Thyroid gland (tissue), 4 donors: ENCODE results near the gene TMEM127. TPM values are rescaled to one million over a fixed set of nuclear protein-coding genes. Genes with fewer than 3 reads are reported as not detected.
"Not testable (repeated sequence)": the region's sequence is repeated elsewhere in the genome, so short reads cannot be mapped to it uniquely, and the experiment has no call there.

Experiments used
- DNase-seq, 2 donors: peaks; one replicate each; pipeline ENCODE4 v3.0.0-alpha.2; 2019
- H3K27ac ChIP-seq, 3 donors: fragments of 200-600 bp; sonication (generic); 1 replicate in 2 of 3; 2 replicates in 1 of 3; pipeline ENCODE4 v1.5.1; 2016 to 2019; ENCODE audit warnings: mild to moderate bottlenecking in 1 of 3, moderate library complexity in 1 of 3
- H3K27me3 ChIP-seq: fragments of 200-600 bp; sonication (generic); one replicate; pipeline ENCODE4 v1.5.1; 2019
- H3K36me3 ChIP-seq, 2 donors: fragments of 200-600 bp; sonication (generic); one replicate each; pipeline ENCODE4 v1.5.1; 2016 to 2019
- H3K4me1 ChIP-seq, 2 donors: fragments of 200-600 bp; sonication (generic); one replicate each; pipeline ENCODE4 v1.5.1; 2017 to 2019
- H3K4me3 ChIP-seq, 3 donors: fragments of 200-600 bp; sonication (generic); replicated peaks in 1 of 3; 1 replicate in 2 of 3; 2 replicates in 1 of 3; pipeline ENCODE4 v1.5.1; 2016; ENCODE audit warnings: mild to moderate bottlenecking in 1 of 3
- H3K9me3 ChIP-seq: fragments of 200-600 bp; sonication (generic); one replicate; pipeline ENCODE4 v1.5.1; 2017
- POLR2A ChIP-seq, 2 donors: fragments of 450-650 bp; IDR thresholded peaks; one replicate each; pipeline ENCODE4 v1.6.1; 2017; ENCODE audit warnings: antibody characterized with exemption in 2 of 2, mild to moderate bottlenecking in 2 of 2, moderate library complexity in 1 of 2
- WGBS, 2 donors: methylation state at CpG; one replicate each; pipeline ENCODE4 v1.1.5; 2017; 5-methylcytosine and 5-hydroxymethylcytosine counted together
- intact Hi-C: fragments of 100-400 bp; cut with DNase I; formaldehyde crosslinking; loops from one replicate; pipeline ENCODE4 v1.15.1; 2023
- total RNA-seq, 4 donors: library from RNA; depleted of rRNA; stranded (reverse); fragments of >200 nt; gene quantifications; one replicate each; pipeline ENCODE4 v1.2.3, GENCODE V29; 2016
- TF ChIP-seq, protein P1 (sequence below), 6 experiments: fragments of 200-600 bp in 3 of 6; fragments of 450-650 bp in 3 of 6; sonication (generic) in 3 of 6; IDR thresholded peaks; one replicate each; pipeline ENCODE4 v1.5.1; 2016 to 2019; ENCODE audit warnings: antibody characterized with exemption in 6 of 6, mild to moderate bottlenecking in 2 of 6, inconsistent platforms in 1 of 6, moderate library complexity in 1 of 6

Gene TMEM127
- total RNA-seq, 4 donors from 2014 or later: 45.7 to 53.6 (median 48.7) TPM

DNA sequence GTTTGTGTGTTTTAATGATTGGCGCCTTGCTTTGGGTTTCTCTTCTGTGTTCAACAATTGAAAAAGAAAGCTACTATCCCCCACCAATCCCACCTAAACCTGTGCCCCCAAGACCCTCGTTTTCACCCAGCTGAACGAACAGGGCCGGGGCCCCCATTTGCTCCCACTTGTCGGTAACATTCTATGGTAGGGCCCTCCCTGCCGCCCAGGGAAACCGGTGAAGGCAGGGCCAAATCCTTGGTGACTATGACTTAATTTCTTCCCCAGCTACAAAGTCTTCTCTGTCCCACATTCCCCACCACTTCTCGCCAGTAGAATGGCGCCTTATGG lies 40.1 kb upstream of the TMEM127 start:
- no peaks in the 10 kb centered on the region for H3K9me3 ChIP-seq
- DNase-seq: no peak
- H3K4me1 ChIP-seq: peaks cover 7 to 14% of the 10 kb centered on the region in 2 donors
- peak overlapping the region; percentile 30 to 80 (median 55) for H3K4me3 ChIP-seq
- H3K36me3 ChIP-seq: peaks cover 24 to 25% of the 10 kb centered on the region in 2 donors
- no peaks in the 10 kb centered on the region for H3K27me3 ChIP-seq
- 20 to 31% methylated on average over 9 of the region's 9 CpGs for WGBS, 2 donors
- H3K27ac ChIP-seq: peak overlapping the region; percentile 37 to 68 (median 62)
- intact Hi-C loops: loop anchor here (2.0 kb wide), 1 partner anchor 39 kb away; the partner anchor contains the start of gene CIAO1
- TF ChIP-seq POLR2A (IDR thresholded peaks at IDR 0.05): no peak
- TF ChIP-seq, protein P1, sequence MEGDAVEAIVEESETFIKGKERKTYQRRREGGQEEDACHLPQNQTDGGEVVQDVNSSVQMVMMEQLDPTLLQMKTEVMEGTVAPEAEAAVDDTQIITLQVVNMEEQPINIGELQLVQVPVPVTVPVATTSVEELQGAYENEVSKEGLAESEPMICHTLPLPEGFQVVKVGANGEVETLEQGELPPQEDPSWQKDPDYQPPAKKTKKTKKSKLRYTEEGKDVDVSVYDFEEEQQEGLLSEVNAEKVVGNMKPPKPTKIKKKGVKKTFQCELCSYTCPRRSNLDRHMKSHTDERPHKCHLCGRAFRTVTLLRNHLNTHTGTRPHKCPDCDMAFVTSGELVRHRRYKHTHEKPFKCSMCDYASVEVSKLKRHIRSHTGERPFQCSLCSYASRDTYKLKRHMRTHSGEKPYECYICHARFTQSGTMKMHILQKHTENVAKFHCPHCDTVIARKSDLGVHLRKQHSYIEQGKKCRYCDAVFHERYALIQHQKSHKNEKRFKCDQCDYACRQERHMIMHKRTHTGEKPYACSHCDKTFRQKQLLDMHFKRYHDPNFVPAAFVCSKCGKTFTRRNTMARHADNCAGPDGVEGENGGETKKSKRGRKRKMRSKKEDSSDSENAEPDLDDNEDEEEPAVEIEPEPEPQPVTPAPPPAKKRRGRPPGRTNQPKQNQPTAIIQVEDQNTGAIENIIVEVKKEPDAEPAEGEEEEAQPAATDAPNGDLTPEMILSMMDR (IDR thresholded peaks at IDR 0.05): no peak

- peak in 1 of 2 donors; percentile 82 for TF ChIP-seq POLR2A (IDR thresholded peaks at IDR 0.05)
- TF ChIP-seq, protein P1 (IDR thresholded peaks at IDR 0.05): no peak
- peak within 1 kb of the TSS; percentile 37 to 68 (median 62) for H3K27ac ChIP-seq
- intact Hi-C loops: loop anchor here (2.0 kb wide), 1 partner anchor 39 kb away; the partner anchor contains the start of gene CIAO1
- peaks cover 27 to 30% of the 10 kb centered on the region in 2 donors for H3K36me3 ChIP-seq
- no peaks in the 10 kb centered on the region for H3K9me3 ChIP-seq
- H3K27me3 ChIP-seq: no peaks in the 10 kb centered on the region
- H3K4me3 ChIP-seq: peak within 1 kb of the TSS; percentile 30 to 80 (median 55)
- WGBS, 2 donors: 1% methylated on average over 34 to 36 of the region's 61 CpGs
- DNase-seq: peak; percentile 84 to 87
- peaks cover 7 to 14% of the 10 kb centered on the region in 2 donors for H3K4me1 ChIP-seq
Observed at GRCh38 chr2:96305091-96305978, 39.5 kb upstream of the TMEM127 start, which contains the start of gene SNRNP200. TSS of gene SNRNP200 (minus strand) at chr2:96305546. CDS start at chr2:96305437, 109 bp downstream.

- peaks cover 7 to 14% of the 10 kb centered on the region in 2 donors for H3K4me1 ChIP-seq
- H3K4me3 ChIP-seq: peak overlapping the region; percentile 30 to 80 (median 55)
- no peak overlapping the region for H3K27ac ChIP-seq
- intact Hi-C loops: loop anchor here (2.0 kb wide), 1 partner anchor 38 kb away; the partner anchor contains the start of gene CIAO1
- H3K36me3 ChIP-seq: peaks cover 34 to 37% of the 10 kb centered on the region in 2 donors
- H3K27me3 ChIP-seq: no peaks in the 10 kb centered on the region
- no peak for DNase-seq
- no peak for TF ChIP-seq POLR2A (IDR thresholded peaks at IDR 0.05)
- TF ChIP-seq, protein P1 (IDR thresholded peaks at IDR 0.05): no peak
- no peaks in the 10 kb centered on the region for H3K9me3 ChIP-seq
- 65 to 68% methylated on average over 11 of the region's 11 CpGs for WGBS, 2 donors
Observed at GRCh38 chr2:96304606-96305005, 38.8 kb upstream of the TMEM127 start.

- 69 to 89% methylated on average over 1 of the region's 1 CpG for WGBS, 2 donors
- H3K36me3 ChIP-seq: peaks cover 61 to 65% of the 10 kb centered on the region in 2 donors
- TF ChIP-seq, protein P1 (IDR thresholded peaks at IDR 0.05): no peak
- no peak for TF ChIP-seq POLR2A (IDR thresholded peaks at IDR 0.05)
- H3K27ac ChIP-seq: no peak overlapping the region
- H3K27me3 ChIP-seq: no peaks in the 10 kb centered on the region
- H3K9me3 ChIP-seq: no peaks in the 10 kb centered on the region
- H3K4me1 ChIP-seq: peaks cover 7 to 14% of the 10 kb centered on the region in 2 donors
- no peak overlapping the region for H3K4me3 ChIP-seq
- no peak for DNase-seq
- intact Hi-C loops: no loop called here
Observed at GRCh38 chr2:96301865-96302264, 36.1 kb upstream of the TMEM127 start.

DNA sequence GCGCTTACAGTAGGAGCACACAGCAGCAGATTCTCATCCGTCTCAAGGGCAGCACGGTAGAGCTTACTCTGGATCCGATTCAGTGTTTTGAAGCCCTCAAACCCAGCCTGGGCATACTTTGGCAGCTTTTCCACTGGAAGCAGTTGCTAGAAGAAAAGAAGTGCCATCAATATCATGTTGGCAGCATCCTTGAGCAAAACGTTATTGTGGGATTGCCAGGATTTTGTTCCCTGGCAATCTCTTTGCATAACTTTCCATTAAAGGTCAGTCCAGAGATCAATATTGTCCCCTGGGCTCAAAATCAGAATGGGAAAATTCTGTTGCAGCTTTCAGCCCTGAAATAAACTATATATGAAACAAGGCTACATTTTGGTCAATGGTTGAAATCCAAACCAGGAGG lies 31.1 kb upstream of the TMEM127 start:
- Histone ChIP-seq H3K9me3 (no peaks in the 10 kb centered on the region), H3K27me3 (no peaks in the 10 kb centered on the region), H3K4me1 (no peaks in the 10 kb centered on the region), H3K36me3 (peaks cover 86 to 99% of the 10 kb centered on the region in 2 donors), H3K4me3 (no peak overlapping the region), H3K27ac (no peak overlapping the region)
- intact Hi-C loops: no loop called here
- no peak for DNase-seq
- TF ChIP-seq, protein P1 (IDR thresholded peaks at IDR 0.05): no peak
- TF ChIP-seq POLR2A (IDR thresholded peaks at IDR 0.05): no peak
- WGBS, 2 donors: 87 to 91% methylated on average over 5 of the region's 5 CpGs

- intact Hi-C loops, H3K4me1 ChIP-seq, DNase-seq, H3K4me3 ChIP-seq, H3K27ac ChIP-seq, H3K9me3 ChIP-seq, H3K27me3 ChIP-seq: not testable (repeated sequence)
- 93% methylated on average over 8 of the region's 8 CpGs for WGBS, 2 donors
- H3K36me3 ChIP-seq: peaks cover 90 to 100% of the 10 kb centered on the region in 2 donors
Observed at GRCh38 chr2:96294271-96294670, 28.5 kb upstream of the TMEM127 start.
